ENCODE data around the gene TOM1.
A peak's percentile ranks its signal among the peaks of the same experiment; 100 is the strongest.

The TOM1 gene

GRCh38 chr22:35367331-35367886 lies 67.7 kb downstream of the TOM1 start:
- FAIRE-seq = no peak

GRCh38 chr22:35368386-35368785 lies 68.7 kb downstream of the TOM1 start:
- FAIRE-seq = no peak
- DNase-seq (ENCODE audit: insufficient read length, low spot score) = no peak

More at GRCh38 chr22:35367331-35367886, 67.7 kb downstream of the TOM1 start:
- DNase-seq (ENCODE audit: insufficient read length, low spot score) = no peak

DNA sequence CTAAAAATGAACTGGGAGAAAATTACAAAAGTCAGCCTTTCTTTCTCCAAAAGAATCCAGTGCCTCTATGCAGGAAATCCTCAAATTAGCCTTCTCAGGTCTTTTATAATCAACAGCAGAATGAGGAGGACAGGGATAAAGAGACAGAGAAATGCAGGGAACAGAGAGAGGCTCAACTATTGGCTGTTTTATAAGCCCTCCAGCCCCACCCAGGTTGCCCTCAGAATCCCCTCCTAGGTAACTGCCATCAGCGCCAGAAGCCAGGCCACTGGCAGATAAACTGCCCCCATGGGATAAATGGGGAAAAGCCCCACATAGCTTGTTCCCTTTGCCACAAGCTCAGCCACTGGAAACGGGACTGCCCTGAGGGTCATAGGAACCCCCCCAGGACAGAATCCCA lies 70.3 kb downstream of the TOM1 start:
- FAIRE-seq (no peak), DNase-seq (ENCODE audit: insufficient read length, low spot score) (no peak)

DNA sequence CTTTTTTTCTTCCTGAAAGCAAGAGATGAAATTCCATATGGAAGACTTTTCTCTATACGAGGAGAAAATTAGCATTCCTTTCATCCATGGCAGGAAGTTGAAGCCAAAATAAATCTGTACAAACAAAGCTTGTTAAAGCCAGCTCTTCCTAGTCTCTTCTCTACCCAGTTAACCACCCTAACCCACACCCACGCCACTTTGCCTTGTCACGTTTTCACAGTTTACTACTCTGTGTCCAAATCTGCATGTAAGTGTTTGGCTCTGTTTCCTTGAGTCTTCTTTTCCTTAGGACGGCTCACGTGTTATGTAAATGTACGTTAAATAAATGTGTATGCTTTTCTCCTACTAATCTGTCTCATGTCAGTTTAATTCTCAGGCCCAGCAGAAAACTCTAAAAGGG lies 74.1 kb downstream of the TOM1 start:
- DNase-seq (ENCODE audit: insufficient read length, low spot score) (no peak), FAIRE-seq (no peak)

GRCh38 chr22:35375031-35375430 lies 75.3 kb downstream of the TOM1 start:
- DNase-seq (ENCODE audit: insufficient read length, low spot score) (no peak), FAIRE-seq (no peak)

GRCh38 chr22:35375526-35375925 lies 75.8 kb downstream of the TOM1 start:
- DNase-seq (ENCODE audit: insufficient read length, low spot score) (no peak), FAIRE-seq (no peak)

DNA sequence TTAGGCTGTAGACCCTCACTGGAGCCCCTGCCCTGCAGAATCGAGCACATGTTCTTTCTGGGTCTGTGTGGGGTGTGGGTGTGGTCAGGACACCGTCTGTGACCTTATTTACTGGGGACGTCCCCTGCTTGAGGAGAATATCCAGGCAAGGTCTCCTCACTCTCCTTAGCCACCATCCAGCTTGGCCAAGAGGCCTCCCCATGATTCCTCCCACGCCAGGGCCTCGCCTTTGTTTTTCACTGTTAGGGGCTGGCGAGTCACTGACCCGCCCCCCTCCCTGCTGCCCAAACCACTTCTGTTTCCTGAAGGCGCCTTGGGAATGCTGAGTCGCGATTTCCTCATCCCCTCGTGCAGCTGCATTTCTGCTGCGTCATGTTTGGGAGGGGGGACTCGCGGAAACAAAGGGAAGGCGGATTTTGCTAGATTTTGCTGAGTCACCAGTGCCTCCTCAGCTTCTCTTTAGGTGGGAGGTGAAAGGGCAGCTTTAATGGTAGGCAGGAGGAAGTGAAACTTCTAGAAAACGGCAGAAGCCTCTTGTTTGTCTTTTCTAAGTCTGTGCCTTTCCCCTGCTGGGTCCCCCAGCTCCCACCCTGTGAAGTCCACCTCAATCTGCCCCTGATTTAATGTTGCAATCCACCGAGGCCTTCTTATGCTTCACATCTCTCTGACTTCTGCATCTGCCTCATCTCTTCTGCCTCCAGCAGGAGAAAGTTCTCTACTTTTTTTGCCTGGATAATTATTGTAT lies 77.2 kb downstream of the TOM1 start:
- peak; percentile 67 for DNase-seq (ENCODE audit: insufficient read length, low spot score)
- FAIRE-seq = peak; percentile 95

GRCh38 chr22:35377735-35378134 lies 78.0 kb downstream of the TOM1 start:
- DNase-seq (ENCODE audit: insufficient read length, low spot score) (no peak), FAIRE-seq (no peak)

DNA sequence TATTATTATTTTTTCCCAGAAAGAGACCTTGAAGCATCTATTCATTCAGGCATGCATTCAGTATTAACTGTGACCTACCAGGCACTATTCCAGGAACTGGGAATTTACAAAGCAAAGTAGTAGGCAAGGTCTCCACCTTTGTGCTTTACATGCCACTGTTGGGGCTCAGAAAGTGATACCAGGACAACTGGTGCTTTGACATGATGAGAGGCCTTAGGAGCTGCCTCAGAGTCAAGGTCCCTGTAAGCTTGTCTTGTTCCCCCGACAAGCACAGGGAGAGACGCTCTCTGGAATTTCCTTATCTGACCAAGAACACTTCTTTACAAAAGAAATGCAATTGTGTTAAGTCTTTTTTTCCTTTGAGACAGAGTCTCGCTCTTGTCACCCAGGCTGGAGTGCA lies 78.9 kb downstream of the TOM1 start:
- no peak for FAIRE-seq
- no peak for DNase-seq (ENCODE audit: insufficient read length, low spot score)

DNA sequence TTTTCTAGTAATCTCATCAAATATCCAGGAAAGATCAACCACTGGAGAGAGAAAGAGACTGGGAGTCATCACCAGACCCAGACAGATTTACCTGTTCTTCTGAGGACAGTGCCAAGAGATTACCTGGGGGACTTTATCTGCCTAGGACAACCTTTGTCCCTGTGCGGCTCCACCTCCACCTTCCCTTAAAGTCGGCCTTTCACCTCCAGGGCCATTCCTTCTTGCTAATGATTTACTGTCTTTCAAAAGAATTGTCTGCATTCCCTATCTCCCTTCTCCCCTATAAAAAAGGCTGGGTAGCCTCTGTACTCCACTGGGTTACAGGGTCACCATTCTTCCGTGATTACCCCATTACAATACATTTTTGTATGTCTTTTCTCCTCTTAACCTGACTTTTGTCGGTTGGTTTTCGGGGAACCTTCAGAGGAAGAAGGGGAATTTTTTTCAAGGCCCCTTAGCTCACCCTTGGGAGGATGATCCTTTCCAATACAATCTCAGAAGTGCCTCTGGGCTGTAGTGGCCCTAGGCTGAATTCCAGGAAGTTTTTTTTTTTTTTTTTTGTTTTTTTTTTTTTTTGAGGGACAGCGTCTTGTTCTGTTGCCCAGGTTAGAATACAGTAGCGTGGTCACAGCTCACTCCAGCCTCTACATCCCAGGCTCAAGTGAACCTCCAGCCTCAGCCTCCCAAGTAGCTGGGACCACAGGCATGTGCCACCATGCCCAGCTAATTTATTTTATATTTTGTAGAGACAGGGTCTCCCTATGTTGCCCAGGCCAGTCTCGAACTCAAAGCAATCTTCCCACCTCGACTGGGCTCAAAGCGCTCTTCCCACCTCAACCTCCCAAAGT lies 79.7 kb downstream of the TOM1 start:
- FAIRE-seq (no peak), DNase-seq (ENCODE audit: insufficient read length, low spot score) (no peak)

GRCh38 chr22:35380013-35380412 lies 80.3 kb downstream of the TOM1 start:
- no peak for DNase-seq (ENCODE audit: insufficient read length, low spot score)
- no peak for FAIRE-seq

- FAIRE-seq = peak; percentile 71
Observed at GRCh38 chr22:35380537-35381423, 81.1 kb downstream of the TOM1 start, which contains the start of gene HMOX1. TSS of gene HMOX1 (plus strand) at chr22:35381096. CDS start at chr22:35381174, 78 bp downstream.

DNA sequence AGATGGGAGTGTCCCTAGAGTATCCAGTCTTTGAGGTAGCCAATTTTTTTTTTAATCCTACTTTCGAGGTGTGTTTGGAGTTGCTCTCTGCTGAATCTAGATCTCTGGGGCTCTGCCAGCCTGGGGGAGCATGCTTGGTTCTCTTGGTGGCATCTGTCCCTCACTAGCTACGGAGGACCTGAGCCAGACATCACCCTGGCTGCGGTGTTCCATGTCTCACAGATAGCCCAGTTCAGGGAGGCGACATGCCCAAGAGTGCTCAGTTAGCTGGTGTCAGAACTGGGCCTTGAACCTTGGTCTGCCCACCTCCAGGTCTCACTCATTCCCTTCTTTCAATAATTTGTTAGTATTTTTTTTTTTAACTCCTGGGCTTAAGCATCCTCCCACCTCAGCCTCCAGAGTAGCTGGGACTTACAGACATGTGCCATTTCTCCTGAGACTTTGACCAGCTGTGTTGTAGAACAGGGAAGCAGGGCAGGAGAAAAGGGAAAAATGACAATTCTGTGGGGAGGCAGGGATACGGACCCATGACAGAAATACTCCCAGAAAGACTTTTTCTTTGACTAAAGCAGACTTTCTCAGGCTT lies 81.8 kb downstream of the TOM1 start:
- DNase-seq (ENCODE audit: insufficient read length, low spot score) = no peak
- peak; percentile 61 for FAIRE-seq

More at GRCh38 chr22:35380537-35381423, 81.1 kb downstream of the TOM1 start, which contains the start of gene HMOX1:
- DNase-seq (ENCODE audit: insufficient read length, low spot score) = peak; percentile 78

DNA sequence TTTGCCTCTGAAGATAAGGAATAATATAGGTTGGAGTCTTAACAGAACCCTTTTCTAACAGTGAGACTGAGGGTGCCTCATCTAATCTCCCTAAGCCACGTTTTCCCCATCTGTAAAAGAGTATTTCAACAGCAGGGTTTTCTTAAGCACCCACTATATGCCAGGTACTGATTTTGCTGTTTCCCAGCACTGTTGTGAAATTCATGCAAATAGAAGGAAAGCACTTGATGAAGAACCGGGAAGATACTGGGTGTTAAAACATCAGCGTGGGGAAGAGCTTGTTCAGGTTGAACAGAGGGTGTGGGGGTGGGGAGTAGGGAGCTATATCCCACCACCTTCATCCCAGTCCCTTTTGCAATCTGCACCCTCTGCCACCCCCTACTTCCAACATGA lies 84.0 kb downstream of the TOM1 start:
- DNase-seq (ENCODE audit: insufficient read length, low spot score) (no peak), FAIRE-seq (no peak)

DNA sequence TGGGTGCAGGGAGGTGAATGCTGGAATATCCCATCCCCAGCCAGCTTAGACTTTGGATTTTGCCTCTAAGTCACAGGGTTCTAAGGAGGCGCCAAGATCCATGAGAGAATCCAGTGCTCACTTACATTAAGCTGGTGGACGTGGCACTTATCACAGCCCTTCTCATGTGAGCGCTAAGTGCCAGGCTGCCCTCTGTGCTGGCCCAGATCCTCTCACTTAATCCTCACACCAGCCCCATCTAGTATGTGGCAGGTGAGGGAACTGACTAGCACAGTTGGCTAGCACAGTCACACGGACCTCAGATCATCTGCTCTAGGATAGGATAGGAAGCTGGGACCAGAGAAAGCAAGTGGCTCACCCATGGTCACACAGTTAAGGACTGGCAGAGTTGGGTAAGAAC lies 84.8 kb downstream of the TOM1 start:
- FAIRE-seq (no peak), DNase-seq (ENCODE audit: insufficient read length, low spot score) (no peak)

GRCh38 chr22:35384975-35385588 lies 85.4 kb downstream of the TOM1 start:
- no peak for FAIRE-seq
- no peak for DNase-seq (ENCODE audit: insufficient read length, low spot score)

DNA sequence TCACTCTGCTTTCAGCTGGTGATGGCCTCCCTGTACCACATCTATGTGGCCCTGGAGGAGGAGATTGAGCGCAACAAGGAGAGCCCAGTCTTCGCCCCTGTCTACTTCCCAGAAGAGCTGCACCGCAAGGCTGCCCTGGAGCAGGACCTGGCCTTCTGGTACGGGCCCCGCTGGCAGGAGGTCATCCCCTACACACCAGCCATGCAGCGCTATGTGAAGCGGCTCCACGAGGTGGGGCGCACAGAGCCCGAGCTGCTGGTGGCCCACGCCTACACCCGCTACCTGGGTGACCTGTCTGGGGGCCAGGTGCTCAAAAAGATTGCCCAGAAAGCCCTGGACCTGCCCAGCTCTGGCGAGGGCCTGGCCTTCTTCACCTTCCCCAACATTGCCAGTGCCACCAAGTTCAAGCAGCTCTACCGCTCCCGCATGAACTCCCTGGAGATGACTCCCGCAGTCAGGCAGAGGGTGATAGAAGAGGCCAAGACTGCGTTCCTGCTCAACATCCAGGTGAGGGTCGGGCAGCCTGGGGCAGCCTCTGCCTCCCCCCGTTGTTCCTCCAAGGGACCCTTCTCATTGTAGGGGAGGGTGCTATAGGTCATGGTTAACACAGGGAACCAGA lies 87.1 kb downstream of the TOM1 start:
- DNase-seq (ENCODE audit: insufficient read length, low spot score) (no peak), FAIRE-seq (no peak)

- FAIRE-seq (no peak), DNase-seq (ENCODE audit: insufficient read length, low spot score) (no peak)
Observed at GRCh38 chr22:35390933-35391332, 91.2 kb downstream of the TOM1 start.

DNA sequence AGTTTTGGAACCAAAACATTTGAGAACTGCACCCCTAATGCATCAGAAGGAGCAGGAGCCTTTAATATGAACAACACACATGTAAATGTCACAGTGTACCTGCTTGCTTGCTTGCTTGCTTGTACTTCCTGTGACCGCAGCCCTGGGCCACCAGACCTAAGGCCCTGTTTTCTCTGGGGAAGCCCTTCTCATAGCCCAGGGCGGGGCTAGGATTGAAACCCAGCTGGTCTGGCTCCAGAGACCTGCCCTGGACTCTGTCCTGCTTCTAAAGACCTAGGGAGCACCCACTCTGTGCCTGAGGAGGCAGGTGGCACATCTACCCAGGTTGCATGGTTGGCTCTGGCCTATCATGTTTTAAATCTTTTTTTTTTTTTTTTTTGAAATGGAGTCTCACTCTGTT lies 92.7 kb downstream of the TOM1 start:
- FAIRE-seq (no peak), DNase-seq (ENCODE audit: insufficient read length, low spot score) (no peak)
